IPS-18a (cell line): ENCODE results near the gene WNK3.
"Not testable (repeated sequence)": the region's sequence is repeated elsewhere in the genome, so short reads cannot be mapped to it uniquely, and the experiment has no call there.

Experiments used
- H3K27ac ChIP-seq: one replicate; pipeline ENCODE4 v1.5.1; 2013; ENCODE audit warnings: low read length
- H3K27me3 ChIP-seq: one replicate; pipeline ENCODE4 v1.6.1; 2013; ENCODE audit warnings: mild to moderate bottlenecking, low read length; ENCODE audit not compliant: control insufficient read depth, insufficient read depth
- H3K36me3 ChIP-seq: one replicate; pipeline ENCODE4 v1.6.1; 2013; ENCODE audit warnings: low read depth, low read length; ENCODE audit not compliant: control insufficient read depth
- H3K4me1 ChIP-seq: one replicate; pipeline ENCODE4 v1.6.1; 2013; ENCODE audit warnings: low read depth, low read length; ENCODE audit not compliant: control insufficient read depth
- H3K4me3 ChIP-seq: one replicate; pipeline ENCODE4 v1.5.1; 2013; ENCODE audit warnings: low read length
- H3K9ac ChIP-seq: one replicate; pipeline ENCODE4 v1.6.1; 2013; ENCODE audit warnings: mild to moderate bottlenecking, low read length, moderate library complexity
- H3K9me3 ChIP-seq: one replicate; pipeline ENCODE4 v1.6.1; 2013; ENCODE audit warnings: low read depth, low read length; ENCODE audit not compliant: control insufficient read depth

WNK3 gene

GRCh38 chrX:54357414-54358377 lies at the start of gene WNK3:
TSS of gene WNK3 (minus strand) at chrX:54358046.
- Histone ChIP-seq H3K27ac (peak within 1 kb of the TSS; percentile 82), H3K9ac (peak within 1 kb of the TSS; percentile 80), H3K27me3 (no peaks in the 10 kb centered on the region), H3K4me3 (peak within 1 kb of the TSS; percentile 63), H3K36me3 (no peaks in the 10 kb centered on the region), H3K4me1 (peaks cover 8% of the 10 kb centered on the region), H3K9me3 (peaks cover 20% of the 10 kb centered on the region)

GRCh38 chrX:54407266-54407665 lies 49.4 kb upstream of the WNK3 start:
- Histone ChIP-seq H3K27me3 (no peaks in the 10 kb centered on the region), H3K4me3 (no peak overlapping the region), H3K9ac (no peak overlapping the region), H3K36me3 (no peaks in the 10 kb centered on the region), H3K27ac (no peak overlapping the region), H3K9me3 (peaks cover 4% of the 10 kb centered on the region), H3K4me1 (no peaks in the 10 kb centered on the region)

DNA sequence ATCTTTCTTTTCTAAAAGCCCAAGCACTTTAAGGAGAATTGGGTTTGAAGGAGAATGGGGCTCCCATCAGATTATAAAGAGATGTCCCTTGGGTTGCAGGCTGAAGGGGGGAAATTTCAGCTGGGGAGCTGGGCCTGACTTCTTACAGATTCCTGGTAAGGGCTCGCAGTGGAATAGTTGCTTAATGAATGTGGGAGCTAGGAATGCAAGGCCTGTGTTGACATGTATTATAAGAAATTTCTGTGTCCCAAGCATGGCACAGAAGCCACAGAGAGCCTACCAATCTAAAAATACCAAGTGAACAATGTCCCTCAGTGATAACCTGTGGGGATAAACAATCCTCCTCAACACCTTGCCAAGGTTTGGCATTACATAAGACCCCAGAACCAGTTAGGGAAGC lies 39.3 kb upstream of the WNK3 start:
- no peaks in the 10 kb centered on the region for H3K36me3 ChIP-seq
- no peaks in the 10 kb centered on the region for H3K4me1 ChIP-seq
- no peak overlapping the region for H3K9ac ChIP-seq
- no peak overlapping the region for H3K27ac ChIP-seq
- no peak overlapping the region for H3K4me3 ChIP-seq
- no peaks in the 10 kb centered on the region for H3K27me3 ChIP-seq
- H3K9me3 ChIP-seq, result peaks cover 8% of the 10 kb centered on the region

DNA sequence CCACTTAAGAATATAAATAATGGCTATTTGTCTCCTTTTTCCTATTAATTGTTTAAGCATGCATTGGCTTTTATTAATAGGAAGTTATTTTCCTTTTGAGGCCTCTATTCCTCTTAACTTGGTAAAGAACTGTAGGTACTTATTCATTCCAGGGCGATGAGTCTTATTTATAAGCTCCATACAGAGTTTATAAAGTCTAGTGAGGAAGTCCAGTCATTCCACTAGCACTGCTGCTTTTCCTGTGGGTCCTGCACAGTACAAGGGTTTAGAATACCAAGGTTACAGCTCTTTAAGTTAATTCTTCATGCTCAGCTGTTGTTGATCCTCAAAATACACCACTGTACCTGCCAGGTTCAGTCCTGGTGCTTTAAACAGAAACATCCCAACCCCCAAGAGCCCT lies 28.5 kb upstream of the WNK3 start:
- H3K9ac ChIP-seq, result no peak overlapping the region
- peaks cover 3% of the 10 kb centered on the region for H3K4me1 ChIP-seq
- H3K9me3 ChIP-seq, result peaks cover 11% of the 10 kb centered on the region
- H3K36me3 ChIP-seq, result no peaks in the 10 kb centered on the region
- no peak overlapping the region for H3K4me3 ChIP-seq
- no peaks in the 10 kb centered on the region for H3K27me3 ChIP-seq
- no peak overlapping the region for H3K27ac ChIP-seq

DNA sequence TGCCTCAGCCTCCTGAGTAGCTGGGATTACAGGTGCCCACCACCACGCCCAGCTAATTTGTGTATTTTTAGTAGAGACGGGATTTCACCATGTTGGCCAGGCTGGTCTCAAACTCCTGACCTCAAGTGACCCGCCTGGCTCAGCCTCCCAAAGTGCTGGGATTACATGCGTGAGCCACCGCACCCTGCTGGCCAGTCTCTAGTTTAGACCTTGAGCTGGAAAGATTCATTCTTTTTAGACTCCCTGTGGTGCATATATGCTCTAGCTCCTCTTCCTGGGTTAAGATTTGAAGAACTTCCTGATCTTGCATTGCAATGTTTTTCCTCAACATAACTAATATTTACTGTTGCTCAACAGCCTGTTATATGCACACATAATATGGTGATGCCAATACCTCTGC lies 26.8 kb upstream of the WNK3 start:
- not testable (repeated sequence) for H3K27ac ChIP-seq, H3K9me3 ChIP-seq, H3K4me1 ChIP-seq, H3K9ac ChIP-seq, H3K4me3 ChIP-seq, H3K36me3 ChIP-seq, H3K27me3 ChIP-seq

DNA sequence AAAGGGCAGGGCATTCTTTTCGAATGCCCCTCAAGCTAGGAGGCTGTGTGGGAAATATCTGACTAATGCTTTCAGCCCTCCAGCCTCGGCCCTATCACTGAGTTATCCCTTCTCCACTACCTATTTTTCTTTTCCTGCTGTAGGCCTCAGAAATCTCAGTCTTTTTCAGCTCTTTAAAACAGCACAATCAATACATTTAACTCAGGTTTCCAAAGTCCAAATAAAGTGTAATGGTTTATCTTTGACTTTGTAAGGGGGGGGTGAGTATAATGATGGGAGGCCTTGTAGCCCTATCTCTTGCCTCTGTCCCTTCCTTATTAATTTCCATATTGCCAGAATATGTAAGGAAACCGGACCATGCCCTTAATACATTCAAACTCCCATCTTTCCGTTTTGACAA lies 1.6 kb upstream of the WNK3 start:
- H3K27me3 ChIP-seq, result no peaks in the 10 kb centered on the region
- H3K27ac ChIP-seq, result peak overlapping the region; percentile 72
- peak overlapping the region; percentile 63 for H3K4me3 ChIP-seq
- peak overlapping the region; percentile 80 for H3K9ac ChIP-seq
- H3K4me1 ChIP-seq, result peaks cover 8% of the 10 kb centered on the region
- H3K9me3 ChIP-seq, result peaks cover 12% of the 10 kb centered on the region
- no peaks in the 10 kb centered on the region for H3K36me3 ChIP-seq

DNA sequence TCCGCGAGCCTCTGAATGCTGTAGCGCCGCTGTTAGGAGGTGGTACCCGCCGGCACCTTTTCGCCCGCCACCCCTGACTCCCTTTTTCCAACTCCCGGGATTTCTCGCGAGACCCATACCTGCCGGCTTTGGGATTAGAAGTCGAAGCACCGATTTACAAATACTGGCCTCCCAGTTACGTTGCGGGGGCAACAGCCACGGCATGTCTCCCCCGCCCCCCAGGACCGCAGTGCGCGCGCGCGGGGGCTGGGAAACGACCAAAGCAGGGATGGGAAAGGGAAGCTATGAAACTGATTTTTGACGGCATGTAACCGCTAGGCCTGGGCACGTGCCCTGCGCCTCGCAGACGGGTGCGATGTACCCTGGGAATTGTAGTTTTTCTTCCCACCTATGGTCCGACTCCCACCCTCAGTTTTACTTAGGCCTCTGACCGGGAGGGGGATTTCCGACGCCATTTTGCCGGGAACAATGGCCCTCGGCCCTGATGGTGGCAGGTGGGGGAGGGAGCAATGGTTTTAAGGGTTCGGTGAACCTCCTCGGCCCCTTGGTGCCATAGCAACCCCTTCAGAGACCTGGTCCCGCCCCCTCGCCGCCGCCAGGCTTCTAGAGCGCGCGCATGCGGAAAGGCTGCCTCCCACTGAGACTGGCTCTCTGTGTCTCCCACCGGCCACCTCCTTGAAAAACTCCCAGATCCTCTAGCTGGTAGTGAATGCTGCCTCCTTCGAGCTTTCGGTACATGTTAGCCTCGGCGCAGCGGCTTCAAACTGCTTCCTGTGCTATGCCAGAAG lies 772 bp upstream of the WNK3 start:
- peak overlapping the region; percentile 63 for H3K4me3 ChIP-seq

GRCh38 chrX:54352677-54353076 lies 5.2 kb downstream of the WNK3 start:
- H3K27ac ChIP-seq, result no peak overlapping the region
- no peaks in the 10 kb centered on the region for H3K36me3 ChIP-seq
- no peak overlapping the region for H3K9ac ChIP-seq
- H3K27me3 ChIP-seq, result no peaks in the 10 kb centered on the region
- no peak overlapping the region for H3K4me3 ChIP-seq
- no peaks in the 10 kb centered on the region for H3K4me1 ChIP-seq
- H3K9me3 ChIP-seq, result peaks cover 11% of the 10 kb centered on the region

More for the DNA sequence above, 772 bp upstream of the WNK3 start:
- H3K9me3 ChIP-seq, result peaks cover 16% of the 10 kb centered on the region
- peaks cover 8% of the 10 kb centered on the region for H3K4me1 ChIP-seq
- H3K36me3 ChIP-seq, result no peaks in the 10 kb centered on the region
- peak overlapping the region; percentile 82 for H3K27ac ChIP-seq
- H3K27me3 ChIP-seq, result no peaks in the 10 kb centered on the region
- peak overlapping the region; percentile 80 for H3K9ac ChIP-seq

GRCh38 chrX:54337383-54337782 lies 20.5 kb downstream of the WNK3 start:
- not testable (repeated sequence) for H3K27ac ChIP-seq, H3K4me3 ChIP-seq, H3K9ac ChIP-seq, H3K27me3 ChIP-seq, H3K36me3 ChIP-seq, H3K4me1 ChIP-seq
- peaks cover 10% of the 10 kb centered on the region for H3K9me3 ChIP-seq

- H3K27ac ChIP-seq, result no peak overlapping the region
- peaks cover 6% of the 10 kb centered on the region for H3K9me3 ChIP-seq
- H3K4me1 ChIP-seq, result no peaks in the 10 kb centered on the region
Observed at GRCh38 chrX:54325077-54325476, 32.8 kb downstream of the WNK3 start.

DNA sequence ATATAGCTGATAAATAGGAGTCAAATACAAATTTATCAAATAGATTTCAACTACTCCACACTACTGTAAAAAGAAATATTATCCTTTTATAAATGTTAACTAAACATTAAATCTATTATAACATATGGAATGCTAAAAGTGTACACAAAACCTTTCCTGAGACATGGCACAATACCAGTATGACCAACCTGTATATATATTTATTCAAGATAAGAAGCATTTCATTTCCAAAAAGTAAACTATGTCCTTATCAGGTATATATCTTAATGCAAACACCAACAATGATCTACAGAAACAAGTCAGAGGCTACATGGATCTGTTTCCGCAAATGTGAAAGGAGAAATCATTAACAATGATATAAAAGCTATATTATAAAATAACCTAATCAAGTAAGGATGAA lies 37.8 kb downstream of the WNK3 start:
- Histone ChIP-seq H3K9ac (no peak overlapping the region), H3K4me3 (no peak overlapping the region), H3K27me3 (no peaks in the 10 kb centered on the region), H3K4me1 (no peaks in the 10 kb centered on the region), H3K36me3 (no peaks in the 10 kb centered on the region), H3K9me3 (peaks cover 8% of the 10 kb centered on the region), H3K27ac (no peak overlapping the region)

More at GRCh38 chrX:54325077-54325476, 32.8 kb downstream of the WNK3 start:
- Histone ChIP-seq H3K4me3 (no peak overlapping the region), H3K9ac (no peak overlapping the region), H3K36me3 (no peaks in the 10 kb centered on the region), H3K27me3 (no peaks in the 10 kb centered on the region)
